Measurements from ENCODE around the gene IDI1. TPM values are rescaled to one million over a fixed set of nuclear protein-coding genes. Genes with fewer than 3 reads are reported as not detected.

Gene IDI1
- total RNA-seq, 1 experiment from 2014 or later, result 30.2 TPM

DNA sequence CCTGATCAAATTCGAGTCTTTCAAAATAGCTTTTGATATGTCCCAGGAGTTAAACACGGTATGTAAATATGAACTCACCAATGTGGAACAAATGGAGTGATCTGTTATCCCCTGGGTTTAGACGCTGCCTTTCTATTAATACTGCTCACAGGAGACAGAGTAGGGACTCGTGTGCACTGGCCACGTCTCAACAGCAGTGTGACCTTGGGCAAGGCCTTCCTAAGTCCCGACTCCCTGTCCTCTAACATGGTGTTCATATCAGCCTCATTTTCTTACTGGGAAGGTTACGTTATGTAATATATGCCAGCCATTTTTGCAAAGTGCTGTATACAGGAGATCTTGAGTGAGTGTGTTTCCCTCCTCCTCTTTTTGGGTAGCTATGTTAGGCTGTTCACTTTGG lies 9.1 kb upstream of the IDI1 start:
- ChIA-PET POLR2A (ENCODE audit: unreplicated experiment) (no interaction called here), CTCF (no interaction called here)
- Histone ChIP-seq H3F3A (ENCODE audit: low read length, unreplicated experiment) (no peaks in the 10 kb centered on the region), H3K4me2 (ENCODE audit: low read length) (peak overlapping the region; percentile 89), H3K9me2 (replicated peaks; ENCODE audit: low read length) (no peaks in the 10 kb centered on the region), H3K9me3 (ENCODE audit: low read length) (no peaks in the 10 kb centered on the region), H3K79me2 (ENCODE audit: low read length) (peaks cover 73% of the 10 kb centered on the region), H3K36me3 (ENCODE audit: low read depth, low read length) (no peaks in the 10 kb centered on the region), H4K20me1 (ENCODE audit: low read length) (no peaks in the 10 kb centered on the region), H3K4me3 (ENCODE audit: low read length) (peak overlapping the region; percentile 86), H3K27me3 (ENCODE audit: low read length) (no peaks in the 10 kb centered on the region), H3K9ac (ENCODE audit: low read length) (no peak overlapping the region; the same call in 1 of the 2 replicates), H3K4me1 (ENCODE audit: insufficient read depth, low read length) (peaks cover 13% of the 10 kb centered on the region), H2AFZ (ENCODE audit: low read length) (no peak overlapping the region), H3K27ac (ENCODE audit: low read length) (no peak overlapping the region)
- ATAC-seq, result no peak
- DNase-seq, result no peak
- intact Hi-C loops (cut with micrococcal nuclease), result no loop called here
- BruUV-seq (replicated peaks), result no TSS peak
- TF ChIP-seq EZH2phosphoT487 (IDR thresholded peaks at IDR 0.05; ENCODE audit: borderline replicate concordance, low read length) (no peak), EZH2 (IDR thresholded peaks at IDR 0.05; ENCODE audit: low read length, unreplicated experiment) (no peak)
- TF ChIP-seq, protein P1, sequence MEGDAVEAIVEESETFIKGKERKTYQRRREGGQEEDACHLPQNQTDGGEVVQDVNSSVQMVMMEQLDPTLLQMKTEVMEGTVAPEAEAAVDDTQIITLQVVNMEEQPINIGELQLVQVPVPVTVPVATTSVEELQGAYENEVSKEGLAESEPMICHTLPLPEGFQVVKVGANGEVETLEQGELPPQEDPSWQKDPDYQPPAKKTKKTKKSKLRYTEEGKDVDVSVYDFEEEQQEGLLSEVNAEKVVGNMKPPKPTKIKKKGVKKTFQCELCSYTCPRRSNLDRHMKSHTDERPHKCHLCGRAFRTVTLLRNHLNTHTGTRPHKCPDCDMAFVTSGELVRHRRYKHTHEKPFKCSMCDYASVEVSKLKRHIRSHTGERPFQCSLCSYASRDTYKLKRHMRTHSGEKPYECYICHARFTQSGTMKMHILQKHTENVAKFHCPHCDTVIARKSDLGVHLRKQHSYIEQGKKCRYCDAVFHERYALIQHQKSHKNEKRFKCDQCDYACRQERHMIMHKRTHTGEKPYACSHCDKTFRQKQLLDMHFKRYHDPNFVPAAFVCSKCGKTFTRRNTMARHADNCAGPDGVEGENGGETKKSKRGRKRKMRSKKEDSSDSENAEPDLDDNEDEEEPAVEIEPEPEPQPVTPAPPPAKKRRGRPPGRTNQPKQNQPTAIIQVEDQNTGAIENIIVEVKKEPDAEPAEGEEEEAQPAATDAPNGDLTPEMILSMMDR (conservative IDR thresholded peaks at IDR 0.05; ENCODE audit: low read depth, low read length), result no peak

DNA sequence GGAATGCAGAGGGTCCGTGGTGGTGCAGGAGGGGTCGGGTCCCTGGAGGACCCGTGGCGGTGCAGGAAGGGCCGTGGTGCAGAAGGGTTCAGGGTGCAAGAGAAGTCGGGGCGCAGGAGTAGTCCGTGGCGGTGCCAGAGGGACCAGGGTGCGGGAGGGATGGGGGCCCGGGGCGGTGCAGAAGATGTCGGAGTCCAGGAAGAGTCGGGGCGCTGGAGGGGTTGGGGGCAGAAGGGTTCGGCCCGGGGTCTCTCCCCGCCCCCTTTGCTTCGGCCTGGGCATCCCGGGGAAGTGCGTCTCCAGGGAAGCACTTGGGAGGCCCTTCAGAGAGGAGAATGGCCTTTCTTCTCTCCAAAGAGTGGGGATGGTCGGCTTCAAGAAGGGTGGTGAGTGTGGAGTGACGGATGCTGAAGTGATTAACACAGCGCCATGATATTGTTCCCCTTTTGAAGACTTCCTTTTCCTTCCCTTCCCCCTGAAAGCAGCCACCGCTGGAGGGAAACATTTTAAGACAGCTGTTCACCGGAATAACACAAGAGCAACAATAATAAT lies 8.3 kb upstream of the IDI1 start:
- peak overlapping the region; percentile 86 for H3K4me3 ChIP-seq (ENCODE audit: low read length)
- no peaks in the 10 kb centered on the region for H3K9me2 ChIP-seq (replicated peaks; ENCODE audit: low read length)
- H3K4me2 ChIP-seq (ENCODE audit: low read length), result peak overlapping the region; percentile 89
- H3K9me3 ChIP-seq (ENCODE audit: low read length), result no peaks in the 10 kb centered on the region
- H4K20me1 ChIP-seq (ENCODE audit: low read length), result no peaks in the 10 kb centered on the region
- ChIA-PET CTCF (no interaction called here), POLR2A (ENCODE audit: unreplicated experiment) (no interaction called here)
- H3K36me3 ChIP-seq (ENCODE audit: low read depth, low read length), result no peaks in the 10 kb centered on the region
- DNase-seq (no peak), ATAC-seq (no peak; the same call in 1 of the 2 replicates)
- peak overlapping the region; percentile 98 for H3K9ac ChIP-seq (ENCODE audit: low read length)
- TF ChIP-seq EZH2 (IDR thresholded peaks at IDR 0.05; ENCODE audit: low read length, unreplicated experiment) (no peak), EZH2phosphoT487 (IDR thresholded peaks at IDR 0.05; ENCODE audit: borderline replicate concordance, low read length) (no peak)
- TF ChIP-seq, protein P1 (conservative IDR thresholded peaks at IDR 0.05; ENCODE audit: low read depth, low read length), result no peak
- peaks cover 82% of the 10 kb centered on the region for H3K79me2 ChIP-seq (ENCODE audit: low read length)
- H2AFZ ChIP-seq (ENCODE audit: low read length), result 0 out of 2 replicates have a peak overlapping the region, but pooled peaks have one; percentile 71
- H3K4me1 ChIP-seq (ENCODE audit: insufficient read depth, low read length), result peaks cover 13% of the 10 kb centered on the region
- intact Hi-C loops (cut with micrococcal nuclease), result no loop called here
- H3K27me3 ChIP-seq (ENCODE audit: low read length), result no peaks in the 10 kb centered on the region
- BruUV-seq (replicated peaks), result no TSS peak
- H3F3A ChIP-seq (ENCODE audit: low read length, unreplicated experiment), result no peaks in the 10 kb centered on the region
- no peak overlapping the region for H3K27ac ChIP-seq (ENCODE audit: low read length)

DNA sequence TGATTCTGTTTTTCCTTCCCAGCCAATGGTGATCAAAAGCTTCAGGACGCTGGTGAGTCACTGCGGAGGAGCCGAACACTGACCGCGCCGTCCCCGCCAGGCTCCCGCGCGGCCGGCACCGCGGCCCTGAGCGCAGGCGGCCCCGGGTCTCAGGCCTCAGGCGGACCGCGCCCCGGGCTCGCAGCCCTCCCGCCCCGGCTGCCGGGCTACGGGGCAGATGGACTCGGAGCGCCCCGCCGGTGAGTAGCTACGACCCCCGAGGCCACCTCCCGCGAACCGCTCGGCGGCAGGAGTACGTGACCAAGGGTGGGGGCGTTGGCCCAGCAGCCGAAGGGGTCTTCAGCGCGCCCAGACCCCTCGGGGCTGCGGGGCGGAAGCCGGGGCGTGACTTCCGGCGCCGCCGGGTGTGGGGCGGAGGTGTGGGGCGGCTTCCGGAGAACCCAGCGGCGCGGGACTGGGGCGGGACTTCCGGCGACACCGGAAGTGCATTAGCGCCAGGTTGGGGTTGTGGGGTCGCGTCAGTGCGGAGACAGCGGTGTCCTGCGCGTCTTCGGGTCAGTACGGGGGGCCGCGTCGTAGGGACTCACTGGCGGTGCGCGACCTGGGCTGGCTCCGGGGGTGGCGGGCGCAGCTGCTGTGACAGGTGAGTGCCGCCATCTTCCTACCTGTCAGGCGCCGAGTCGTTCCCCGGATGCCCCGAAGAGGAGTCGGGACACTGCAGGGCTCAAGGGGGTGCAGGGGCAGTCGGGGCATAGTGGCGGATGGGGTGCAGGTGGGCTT lies 7.6 kb upstream of the IDI1 start, which contains the start of gene WDR37:
TSS of gene WDR37 (plus strand) at position 60 of the 780 bp plus-strand sequence. CDS start 15,771 bp downstream, outside the sequence.
- TF ChIP-seq EZH2phosphoT487 (IDR thresholded peaks at IDR 0.05; ENCODE audit: borderline replicate concordance, low read length) (no peak), EZH2 (IDR thresholded peaks at IDR 0.05; ENCODE audit: low read length, unreplicated experiment) (no peak)
- TF ChIP-seq, protein P1 (conservative IDR thresholded peaks at IDR 0.05; ENCODE audit: low read depth, low read length), result no peak
- intact Hi-C loops (cut with micrococcal nuclease), result no loop called here
- DNase-seq, result peak; percentile 56
- ChIA-PET POLR2A (ENCODE audit: unreplicated experiment) (no interaction called here), CTCF (no interaction called here)
- Histone ChIP-seq H3K9me2 (replicated peaks; ENCODE audit: low read length) (no peaks in the 10 kb centered on the region), H3K4me1 (ENCODE audit: insufficient read depth, low read length) (peaks cover 13% of the 10 kb centered on the region), H3K27ac (ENCODE audit: low read length) (peak within 1 kb of the TSS; percentile 89), H2AFZ (ENCODE audit: low read length) (peak within 1 kb of the TSS; percentile 71), H3F3A (ENCODE audit: low read length, unreplicated experiment) (no peaks in the 10 kb centered on the region), H3K4me2 (ENCODE audit: low read length) (peak within 1 kb of the TSS; percentile 89), H3K9me3 (ENCODE audit: low read length) (no peaks in the 10 kb centered on the region), H3K79me2 (ENCODE audit: low read length) (peaks cover 88% of the 10 kb centered on the region), H4K20me1 (ENCODE audit: low read length) (no peaks in the 10 kb centered on the region), H3K9ac (ENCODE audit: low read length) (peak within 1 kb of the TSS; percentile 98), H3K4me3 (ENCODE audit: low read length) (peak within 1 kb of the TSS; percentile 86), H3K36me3 (ENCODE audit: low read depth, low read length) (no peaks in the 10 kb centered on the region; the same call in 1 of the 2 replicates), H3K27me3 (ENCODE audit: low read length) (no peaks in the 10 kb centered on the region)
- ATAC-seq, result peak; percentile 89
- BruUV-seq (replicated peaks), result no TSS peak

Data from PC-3 (cell line).